Liver (tissue), 9 donors: Measurements from ENCODE around the gene ZSCAN29. TPM values are rescaled to one million over a fixed set of nuclear protein-coding genes. Genes with fewer than 3 reads are reported as not detected.

Experiments
- DNase-seq: peaks from one replicate; pipeline ENCODE4 v3.0.0-alpha.2; 2017; ENCODE audit warnings: low spot score
- H3K27ac ChIP-seq, 2 donors: one replicate each; pipeline ENCODE4 v1.7.0; 2013; ENCODE audit warnings: inconsistent platforms in 2 of 2, low read length in 2 of 2, control low read depth in 1 of 2, low read depth in 1 of 2, mild to moderate bottlenecking in 1 of 2
- H3K27me3 ChIP-seq, 4 donors: one replicate each; pipeline versions ENCODE4 v1.6.1 to v1.7.0; 2013; ENCODE audit warnings: low read length in 3 of 4, inconsistent platforms in 1 of 4, mild to moderate bottlenecking in 1 of 4, moderate library complexity in 1 of 4; ENCODE audit not compliant: control insufficient read depth in 4 of 4, insufficient read depth in 4 of 4
- H3K36me3 ChIP-seq, 4 donors: one replicate each; pipeline versions ENCODE4 v1.6.1 to v1.7.0; 2013; ENCODE audit warnings: low read length in 3 of 4, mild to moderate bottlenecking in 3 of 4, low read depth in 1 of 4, moderate library complexity in 1 of 4; ENCODE audit not compliant: control insufficient read depth in 4 of 4, insufficient read depth in 3 of 4
- H3K4me1 ChIP-seq, 4 donors: one replicate each; pipeline versions ENCODE4 v1.6.1 to v1.7.0; 2013; ENCODE audit warnings: low read length in 3 of 4, mild to moderate bottlenecking in 3 of 4, moderate library complexity in 1 of 4; ENCODE audit not compliant: control insufficient read depth in 4 of 4, insufficient read depth in 4 of 4
- H3K4me3 ChIP-seq, 3 donors: one replicate each; pipeline versions ENCODE4 v1.6.1 to v1.7.0; 2013; ENCODE audit warnings: low read length in 3 of 3, control low read depth in 1 of 3, low read depth in 1 of 3, mild to moderate bottlenecking in 1 of 3
- H3K9ac ChIP-seq, 2 donors: one replicate each; pipeline ENCODE4 v1.7.0; 2013; ENCODE audit warnings: low read length in 2 of 2, mild to moderate bottlenecking in 2 of 2, moderate library complexity in 2 of 2, control low read depth in 1 of 2, low read depth in 1 of 2
- H3K9me3 ChIP-seq, 4 donors: one replicate each; pipeline versions ENCODE4 v1.6.1 to v1.7.0; 2013; ENCODE audit warnings: low read length in 3 of 4; ENCODE audit not compliant: control insufficient read depth in 4 of 4
- SP1 ChIP-seq: IDR thresholded peaks from 2 replicates; pipeline ENCODE4 v1.6.1; 2018; ENCODE audit warnings: antibody characterized with exemption, mild to moderate bottlenecking
- TAF1 ChIP-seq: conservative IDR thresholded peaks from 2 replicates; pipeline ENCODE4 v1.6.1; 2016; ENCODE audit warnings: antibody characterized with exemption, mild to moderate bottlenecking
- WGBS: extraction: QIAGEN DNeasy Blood & Tissue Kit; methylation state at CpG from one replicate; pipeline ENCODE4 v1.1.7; 2013; 5-methylcytosine and 5-hydroxymethylcytosine counted together
- polyA plus RNA-seq, 2 donors: library from polyadenylated mRNA; stranded (reverse) in 1 of 2; unstranded in 1 of 2; fragments of 200-250 nt in 1 of 2; fragments of >200 nt in 1 of 2; fragmentation: Nextera tagmentation in 1 of 2; extraction: Ambion mirVana in 1 of 2; gene quantifications; one replicate each; pipeline versions ENCODE4 v1.2.1 to v1.2.3, GENCODE V29; 2013 to 2015
- total RNA-seq, 2 donors: library from RNA; depleted of rRNA; stranded (reverse); fragments of >200 nt; gene quantifications; one replicate each; pipeline ENCODE4 v1.2.3, GENCODE V29; 2014
- TF ChIP-seq, protein P1 (sequence below): IDR thresholded peaks from 2 replicates; pipeline ENCODE4 v1.6.1; 2016; ENCODE audit warnings: antibody characterized with exemption
- donor health status: healthy.
- donor health status: healthy.
- donor health status: healthy.
- donor health status: healthy.
- donor health status: healthy.

The ZSCAN29 gene
- total and polyA plus RNA-seq, 4 donors = 4.1 to 15.6 (median 9.6) TPM

- H3K9me3 ChIP-seq = no peaks in the 10 kb centered on the region
- no peak overlapping the region for H3K9ac ChIP-seq
- TF ChIP-seq SP1 (no peak), TAF1 (no peak)
- TF ChIP-seq, protein P1, sequence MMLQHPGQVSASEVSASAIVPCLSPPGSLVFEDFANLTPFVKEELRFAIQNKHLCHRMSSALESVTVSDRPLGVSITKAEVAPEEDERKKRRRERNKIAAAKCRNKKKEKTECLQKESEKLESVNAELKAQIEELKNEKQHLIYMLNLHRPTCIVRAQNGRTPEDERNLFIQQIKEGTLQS = no peak
- H3K4me1 ChIP-seq = no peaks in the 10 kb centered on the region
- H3K27me3 ChIP-seq = peaks cover 0 to 4% (median 2%) of the 10 kb centered on the region in 4 donors
- DNase-seq = no peak
- no peaks in the 10 kb centered on the region for H3K36me3 ChIP-seq
- WGBS = 62% methylated on average over 4 of the region's 4 CpGs
- no peak overlapping the region for H3K4me3 ChIP-seq
- no peak overlapping the region for H3K27ac ChIP-seq
Measured at GRCh38 chr15:43312378-43312777, 58.5 kb downstream of the ZSCAN29 start.

Other genes starting within 250 kb of the ZSCAN29 start
- 10 to 100 TPM; 12.0 to 14.0 TPM for gene TMEM62, start 237.5 kb downstream of the ZSCAN29 start, total RNA-seq
- 1 to 10 TPM; 4.5 to 9.3 TPM for gene TMEM62, start 237.5 kb downstream of the ZSCAN29 start, polyA plus RNA-seq
- 100 to 1,000 TPM in 1 of 2 donors, 10 to 100 TPM in 1; 25.4 to 160 TPM for gene CCNDBP1, start 185.6 kb downstream of the ZSCAN29 start, total RNA-seq
- gene CCNDBP1, start 185.6 kb downstream of the ZSCAN29 start, polyA plus RNA-seq = 10 to 100 TPM; 21.4 to 27.5 TPM
- gene EPB42, start 150.0 kb downstream of the ZSCAN29 start, total RNA-seq = 100 to 1,000 TPM in 1 of 2 donors, not detected in 1; 247 TPM
- under 1 TPM in 1 of 2 donors, not detected in 1; 0.02 TPM for gene EPB42, start 150.0 kb downstream of the ZSCAN29 start, polyA plus RNA-seq
- gene TGM5, start 104.1 kb downstream of the ZSCAN29 start, total RNA-seq = not detected
- gene TGM5, start 104.1 kb downstream of the ZSCAN29 start, polyA plus RNA-seq = not detected
- gene TGM7, start 68.8 kb downstream of the ZSCAN29 start, total RNA-seq = not detected
- not detected for gene TGM7, start 68.8 kb downstream of the ZSCAN29 start, polyA plus RNA-seq
- gene LCMT2, start 40.5 kb downstream of the ZSCAN29 start, total RNA-seq = 1 to 10 TPM; 4.0 to 4.3 TPM
- 1 to 10 TPM; 3.1 to 3.7 TPM for gene LCMT2, start 40.5 kb downstream of the ZSCAN29 start, polyA plus RNA-seq
- 10 to 100 TPM; 17.1 to 20.5 TPM for gene TUBGCP4, start 58 bp upstream of the ZSCAN29 start, total RNA-seq
- 1 to 10 TPM; 4.6 to 7.7 TPM for gene TUBGCP4, start 58 bp upstream of the ZSCAN29 start, polyA plus RNA-seq
- 10 to 100 TPM; 11.3 to 12.0 TPM for gene TP53BP1, start 122.1 kb upstream of the ZSCAN29 start, total RNA-seq
- gene TP53BP1, start 122.1 kb upstream of the ZSCAN29 start, polyA plus RNA-seq = 1 to 10 TPM; 2.7 to 3.2 TPM
- under 1 TPM; 0.42 to 0.89 TPM for gene MAP1A, start 146.6 kb upstream of the ZSCAN29 start, total RNA-seq
- under 1 TPM; 0.11 to 0.15 TPM for gene MAP1A, start 146.6 kb upstream of the ZSCAN29 start, polyA plus RNA-seq
- gene PPIP5K1, start 219.2 kb upstream of the ZSCAN29 start, total RNA-seq = 10 to 100 TPM; 11.9 to 18.2 TPM
- gene PPIP5K1, start 219.2 kb upstream of the ZSCAN29 start, polyA plus RNA-seq = 1 to 10 TPM; 2.5 to 5.4 TPM
- gene CKMT1B, start 223.0 kb upstream of the ZSCAN29 start, total RNA-seq = under 1 TPM in 1 of 2 donors, not detected in 1; 0.37 TPM
- under 1 TPM in 1 of 2 donors, not detected in 1; 0.03 TPM for gene CKMT1B, start 223.0 kb upstream of the ZSCAN29 start, polyA plus RNA-seq
- under 1 TPM in 1 of 2 donors, not detected in 1; 0.25 TPM for gene STRC, start 247.8 kb upstream of the ZSCAN29 start, total RNA-seq
- gene STRC, start 247.8 kb upstream of the ZSCAN29 start, polyA plus RNA-seq = under 1 TPM; 0.02 to 0.29 TPM